K562 (cell line): Measurements from ENCODE around the gene TMEM203. TPM values are rescaled to one million over a fixed set of nuclear protein-coding genes. Genes with fewer than 3 reads are reported as not detected.
A peak's percentile ranks its signal among the peaks of the same experiment; 100 is the strongest.

Experiments
- ELF1 ChIP-seq: fragments of 200-800 bp; sonication (Bioruptor generic); IDR thresholded peaks from 2 replicates; pipeline ENCODE4 v1.6.1; 2016; ENCODE audit warnings: missing genetic modification characterization, missing compliant biosample characterization
- JUNB ChIP-seq: fragments of 450-650 bp; formaldehyde crosslinking; conservative IDR thresholded peaks from 2 replicates; pipeline ENCODE4 v1.4.0; 2020; ENCODE audit warnings: mild to moderate bottlenecking
- MCM2 ChIP-seq: fragments of 450-650 bp; IDR thresholded peaks from 2 replicates; pipeline ENCODE4 v1.6.1; 2017; ENCODE audit warnings: low read depth, mild to moderate bottlenecking
- POLR2G ChIP-seq: fragments of 200-400 bp; formaldehyde crosslinking; IDR thresholded peaks from 2 replicates; pipeline ENCODE4 v1.6.1; 2017; ENCODE audit warnings: low read depth, mild to moderate bottlenecking, antibody characterized with exemption, low read length, moderate library complexity
- RAD21 ChIP-seq, 2 experiments: fragments of 250-450 bp in 1 of 2; fragments of 450-650 bp in 1 of 2; sonication (Bioruptor Pico) in 1 of 2; formaldehyde crosslinking in 1 of 2; IDR thresholded peaks in 1 of 2; conservative IDR thresholded peaks in 1 of 2; 2 replicates each; pipeline versions ENCODE4 v1.4.0 to v1.8.0; 2020 to 2022; ENCODE audit warnings: mild to moderate bottlenecking in 2 of 2, moderate library complexity in 1 of 2
- XRCC3 ChIP-seq: fragments of 450-650 bp; IDR thresholded peaks from 2 replicates; pipeline ENCODE4 v1.6.1; 2017; ENCODE audit warnings: mild to moderate bottlenecking, moderate library complexity
- ZNF282 ChIP-seq: sonication (generic); formaldehyde crosslinking; IDR thresholded peaks from 2 replicates; pipeline ENCODE4 v1.8.1; 2023; ENCODE audit warnings: missing genetic modification reagents
- polyA plus RNA-seq, 8 experiments: library from polyadenylated mRNA; depleted of rRNA in 4 of 8; stranded (reverse) in 5 of 8; unstranded in 3 of 8; fragments of >200 nt; fragmentation: Nextera tagmentation in 2 of 8; fragmentation: Illumina TruSeq in 1 of 8; extraction: Ambion mirVana in 2 of 8; extraction: Trizol in 1 of 8; gene quantifications; 2 replicates each; pipeline versions ENCODE4 v1.2.1 to v1.2.3, GENCODE V29; 2011 to 2014; ENCODE audit warnings: inconsistent platforms in 1 of 8, missing spikeins in 1 of 8
- total RNA-seq, 7 experiments: library from RNA; depleted of rRNA in 6 of 7; stranded (reverse); fragments of >200 nt in 6 of 7; fragmentation: Illumina TruSeq in 2 of 7; extraction: Trizol in 2 of 7; gene quantifications; 2 replicates each; pipeline versions ENCODE4 v1.2.1 to v1.2.3, GENCODE V29; 2011 to 2021; ENCODE audit warnings: low replicate concordance in 1 of 7
- TF ChIP-seq, protein P1 (sequence below): fragments of 250-450 bp; sonication (Bioruptor Pico); IDR thresholded peaks from 2 replicates; pipeline ENCODE4 v1.8.0; 2022; ENCODE audit warnings: inconsistent platforms
- TF ChIP-seq, protein P2 (sequence below): fragments of 250-450 bp; sonication (Bioruptor Pico); IDR thresholded peaks from 2 replicates; pipeline ENCODE4 v1.5.0; 2022; ENCODE audit warnings: mild to moderate bottlenecking
- TF ChIP-seq, protein P3 (sequence below): sonication (generic); formaldehyde crosslinking; IDR thresholded peaks from 2 replicates; pipeline ENCODE4 v1.8.0; 2022; ENCODE audit warnings: mild to moderate bottlenecking, missing genetic modification reagents
- TF ChIP-seq, protein P4 (sequence below), 2 experiments: fragments of 450-650 bp in 1 of 2; sonication (generic) in 1 of 2; formaldehyde crosslinking in 1 of 2; IDR thresholded peaks; 2 replicates each; pipeline versions ENCODE4 v1.7.1 to v1.9.0; 2016 to 2022; ENCODE audit warnings: inconsistent platforms in 1 of 2, mild to moderate bottlenecking in 1 of 2, missing genetic modification reagents in 1 of 2

TMEM203 gene
- total and polyA plus RNA-seq, 9 of the 15 experiments (the other 6 are each of a cell fraction or from before 2014, with no cell fraction given): 8.8 to 59.5 (median 37.6) TPM

DNA sequence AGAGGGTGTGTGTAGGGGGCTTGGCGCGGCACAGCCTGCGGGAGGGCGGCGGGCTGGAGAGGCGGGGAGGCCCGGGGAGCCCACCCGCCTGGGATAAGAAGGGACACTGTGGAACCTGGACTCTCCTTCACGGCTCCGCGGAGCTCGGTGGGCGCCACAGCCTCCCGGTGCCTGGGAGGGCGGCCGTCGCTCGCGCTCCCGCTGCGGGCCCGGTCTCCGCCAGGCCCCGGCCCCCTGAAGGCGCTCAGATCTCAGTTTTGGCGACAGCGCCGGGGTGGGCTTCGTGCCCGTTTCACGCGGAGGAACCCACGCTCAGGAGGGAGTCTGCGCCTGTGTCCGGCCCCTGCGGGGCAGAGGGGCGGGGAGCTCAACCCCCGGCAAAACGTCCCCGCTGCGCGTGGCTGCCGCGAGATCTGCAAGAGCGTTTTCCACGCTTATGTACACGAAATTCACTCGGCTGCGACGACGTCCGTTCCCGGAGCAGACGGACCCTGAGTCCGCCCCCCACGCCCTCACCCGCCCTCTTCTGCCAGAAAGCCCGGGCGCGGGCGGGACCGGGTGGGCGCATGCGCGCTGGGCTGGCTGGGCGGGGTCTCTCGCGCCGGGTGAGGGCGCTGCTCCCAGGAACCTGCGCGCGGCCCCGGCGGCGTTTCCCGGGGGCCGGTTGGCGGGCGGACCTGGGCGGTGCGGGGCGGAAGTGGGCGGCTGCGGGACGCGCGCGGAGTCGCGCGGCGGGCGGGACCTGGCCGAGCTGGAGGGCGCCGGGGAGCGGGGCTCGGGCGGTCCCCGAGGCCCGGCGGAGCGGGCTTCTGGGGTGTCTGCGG is 49.4 kb upstream of the TMEM203 start, which contains the start of gene NELFB (continued):
- TF ChIP-seq, protein P1, sequence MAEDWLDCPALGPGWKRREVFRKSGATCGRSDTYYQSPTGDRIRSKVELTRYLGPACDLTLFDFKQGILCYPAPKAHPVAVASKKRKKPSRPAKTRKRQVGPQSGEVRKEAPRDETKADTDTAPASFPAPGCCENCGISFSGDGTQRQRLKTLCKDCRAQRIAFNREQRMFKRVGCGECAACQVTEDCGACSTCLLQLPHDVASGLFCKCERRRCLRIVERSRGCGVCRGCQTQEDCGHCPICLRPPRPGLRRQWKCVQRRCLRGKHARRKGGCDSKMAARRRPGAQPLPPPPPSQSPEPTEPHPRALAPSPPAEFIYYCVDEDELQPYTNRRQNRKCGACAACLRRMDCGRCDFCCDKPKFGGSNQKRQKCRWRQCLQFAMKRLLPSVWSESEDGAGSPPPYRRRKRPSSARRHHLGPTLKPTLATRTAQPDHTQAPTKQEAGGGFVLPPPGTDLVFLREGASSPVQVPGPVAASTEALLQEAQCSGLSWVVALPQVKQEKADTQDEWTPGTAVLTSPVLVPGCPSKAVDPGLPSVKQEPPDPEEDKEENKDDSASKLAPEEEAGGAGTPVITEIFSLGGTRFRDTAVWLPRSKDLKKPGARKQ (CRISPR knock-in tag): no peak
- TF ChIP-seq JUNB (CRISPR knock-in tag) (no peak), XRCC3 (no peak), RAD21 (CRISPR knock-in tag; conservative IDR thresholded peaks at IDR 0.05 in 1 of 2, IDR thresholded peaks at IDR 0.05 in 1 of 2) (no peak), ZNF282 (CRISPR knock-in tag) (peak; percentile 84), POLR2G (peak; percentile 91), MCM2 (no peak), ELF1 (tag) (peak; percentile 97)
- TF ChIP-seq, protein P2, sequence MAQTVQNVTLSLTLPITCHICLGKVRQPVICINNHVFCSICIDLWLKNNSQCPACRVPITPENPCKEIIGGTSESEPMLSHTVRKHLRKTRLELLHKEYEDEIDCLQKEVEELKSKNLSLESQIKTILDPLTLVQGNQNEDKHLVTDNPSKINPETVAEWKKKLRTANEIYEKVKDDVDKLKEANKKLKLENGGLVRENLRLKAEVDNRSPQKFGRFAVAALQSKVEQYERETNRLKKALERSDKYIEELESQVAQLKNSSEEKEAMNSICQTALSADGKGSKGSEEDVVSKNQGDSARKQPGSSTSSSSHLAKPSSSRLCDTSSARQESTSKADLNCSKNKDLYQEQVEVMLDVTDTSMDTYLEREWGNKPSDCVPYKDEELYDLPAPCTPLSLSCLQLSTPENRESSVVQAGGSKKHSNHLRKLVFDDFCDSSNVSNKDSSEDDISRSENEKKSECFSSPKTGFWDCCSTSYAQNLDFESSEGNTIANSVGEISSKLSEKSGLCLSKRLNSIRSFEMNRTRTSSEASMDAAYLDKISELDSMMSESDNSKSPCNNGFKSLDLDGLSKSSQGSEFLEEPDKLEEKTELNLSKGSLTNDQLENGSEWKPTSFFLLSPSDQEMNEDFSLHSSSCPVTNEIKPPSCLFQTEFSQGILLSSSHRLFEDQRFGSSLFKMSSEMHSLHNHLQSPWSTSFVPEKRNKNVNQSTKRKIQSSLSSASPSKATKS (CRISPR knock-in tag): no peak
- TF ChIP-seq, protein P3, sequence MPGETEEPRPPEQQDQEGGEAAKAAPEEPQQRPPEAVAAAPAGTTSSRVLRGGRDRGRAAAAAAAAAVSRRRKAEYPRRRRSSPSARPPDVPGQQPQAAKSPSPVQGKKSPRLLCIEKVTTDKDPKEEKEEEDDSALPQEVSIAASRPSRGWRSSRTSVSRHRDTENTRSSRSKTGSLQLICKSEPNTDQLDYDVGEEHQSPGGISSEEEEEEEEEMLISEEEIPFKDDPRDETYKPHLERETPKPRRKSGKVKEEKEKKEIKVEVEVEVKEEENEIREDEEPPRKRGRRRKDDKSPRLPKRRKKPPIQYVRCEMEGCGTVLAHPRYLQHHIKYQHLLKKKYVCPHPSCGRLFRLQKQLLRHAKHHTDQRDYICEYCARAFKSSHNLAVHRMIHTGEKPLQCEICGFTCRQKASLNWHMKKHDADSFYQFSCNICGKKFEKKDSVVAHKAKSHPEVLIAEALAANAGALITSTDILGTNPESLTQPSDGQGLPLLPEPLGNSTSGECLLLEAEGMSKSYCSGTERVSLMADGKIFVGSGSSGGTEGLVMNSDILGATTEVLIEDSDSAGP: no peak
- TF ChIP-seq, protein P4, sequence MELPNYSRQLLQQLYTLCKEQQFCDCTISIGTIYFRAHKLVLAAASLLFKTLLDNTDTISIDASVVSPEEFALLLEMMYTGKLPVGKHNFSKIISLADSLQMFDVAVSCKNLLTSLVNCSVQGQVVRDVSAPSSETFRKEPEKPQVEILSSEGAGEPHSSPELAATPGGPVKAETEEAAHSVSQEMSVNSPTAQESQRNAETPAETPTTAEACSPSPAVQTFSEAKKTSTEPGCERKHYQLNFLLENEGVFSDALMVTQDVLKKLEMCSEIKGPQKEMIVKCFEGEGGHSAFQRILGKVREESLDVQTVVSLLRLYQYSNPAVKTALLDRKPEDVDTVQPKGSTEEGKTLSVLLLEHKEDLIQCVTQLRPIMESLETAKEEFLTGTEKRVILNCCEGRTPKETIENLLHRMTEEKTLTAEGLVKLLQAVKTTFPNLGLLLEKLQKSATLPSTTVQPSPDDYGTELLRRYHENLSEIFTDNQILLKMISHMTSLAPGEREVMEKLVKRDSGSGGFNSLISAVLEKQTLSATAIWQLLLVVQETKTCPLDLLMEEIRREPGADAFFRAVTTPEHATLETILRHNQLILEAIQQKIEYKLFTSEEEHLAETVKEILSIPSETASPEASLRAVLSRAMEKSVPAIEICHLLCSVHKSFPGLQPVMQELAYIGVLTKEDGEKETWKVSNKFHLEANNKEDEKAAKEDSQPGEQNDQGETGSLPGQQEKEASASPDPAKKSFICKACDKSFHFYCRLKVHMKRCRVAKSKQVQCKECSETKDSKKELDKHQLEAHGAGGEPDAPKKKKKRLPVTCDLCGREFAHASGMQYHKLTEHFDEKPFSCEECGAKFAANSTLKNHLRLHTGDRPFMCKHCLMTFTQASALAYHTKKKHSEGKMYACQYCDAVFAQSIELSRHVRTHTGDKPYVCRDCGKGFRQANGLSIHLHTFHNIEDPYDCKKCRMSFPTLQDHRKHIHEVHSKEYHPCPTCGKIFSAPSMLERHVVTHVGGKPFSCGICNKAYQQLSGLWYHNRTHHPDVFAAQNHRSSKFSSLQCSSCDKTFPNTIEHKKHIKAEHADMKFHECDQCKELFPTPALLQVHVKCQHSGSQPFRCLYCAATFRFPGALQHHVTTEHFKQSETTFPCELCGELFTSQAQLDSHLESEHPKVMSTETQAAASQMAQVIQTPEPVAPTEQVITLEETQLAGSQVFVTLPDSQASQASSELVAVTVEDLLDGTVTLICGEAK (IDR thresholded peaks at IDR 0.05): peak; percentile 87
- TF ChIP-seq, protein P4 (CRISPR knock-in tag; IDR thresholded peaks at IDR 0.05): no peak
